GM19395 (cell line): ENCODE measurements around the gene CLDN20.
A peak's percentile ranks its signal among the peaks of the same experiment; 100 is the strongest.

ENCODE experiments used
- ATAC-seq: cut with Tn5 transposase; IDR thresholded peaks from one replicate; pipeline ENCODE4 v1.9.1; 2021; ENCODE audit warnings: mild to moderate bottlenecking, moderate library complexity; ENCODE audit not compliant: unreplicated experiment

CLDN20 gene

GRCh38 chr6:155268088-155268867 is 4.5 kb downstream of the CLDN20 start:
- peak; percentile 54 for ATAC-seq

GRCh38 chr6:155269765-155270164 is 6.0 kb downstream of the CLDN20 start:
- ATAC-seq: no peak

GRCh38 chr6:155270561-155271091 is 6.8 kb downstream of the CLDN20 start:
- ATAC-seq: no peak

- no peak for ATAC-seq
These were observed 7.3 kb downstream of the CLDN20 start for GRCh38 chr6:155271145-155271544.

- ATAC-seq: no peak
These were observed 8.8 kb downstream of the CLDN20 start for GRCh38 chr6:155272353-155273232.

- no peak for ATAC-seq
These were observed 9.6 kb downstream of the CLDN20 start for GRCh38 chr6:155273431-155273830.

- ATAC-seq: no peak
These were observed 10.3 kb downstream of the CLDN20 start for GRCh38 chr6:155274106-155274505.

- no peak for ATAC-seq
These were observed 10.7 kb downstream of the CLDN20 start for GRCh38 chr6:155274533-155274932.

- ATAC-seq: no peak
These were observed 12.1 kb downstream of the CLDN20 start for GRCh38 chr6:155275808-155276480.

GRCh38 chr6:155276638-155277037 is 12.8 kb downstream of the CLDN20 start:
- ATAC-seq: no peak

GRCh38 chr6:155278319-155279049 is 14.7 kb downstream of the CLDN20 start:
- no peak for ATAC-seq

GRCh38 chr6:155284775-155285174 is 21.0 kb downstream of the CLDN20 start:
- ATAC-seq: no peak

- no peak for ATAC-seq
These were observed 23.9 kb downstream of the CLDN20 start for GRCh38 chr6:155287762-155288161.

- no peak for ATAC-seq
These were observed 26.7 kb downstream of the CLDN20 start for GRCh38 chr6:155290491-155290890.

- ATAC-seq: no peak
These were observed 27.5 kb downstream of the CLDN20 start for GRCh38 chr6:155291291-155291690.

GRCh38 chr6:155292711-155293110 is 28.9 kb downstream of the CLDN20 start:
- ATAC-seq: no peak

- no peak for ATAC-seq
These were observed 33.9 kb downstream of the CLDN20 start for GRCh38 chr6:155297669-155298068.

GRCh38 chr6:155301867-155302266 is 38.1 kb downstream of the CLDN20 start:
- no peak for ATAC-seq

- ATAC-seq: no peak
These were observed 39.6 kb downstream of the CLDN20 start for GRCh38 chr6:155303361-155303870.

GRCh38 chr6:155306958-155307357 is 43.1 kb downstream of the CLDN20 start:
- ATAC-seq: no peak
